Right lobe of liver (tissue), 6 donors: ENCODE data around the gene VPS36. TPM values are rescaled to one million over a fixed set of nuclear protein-coding genes. Genes with fewer than 3 reads are reported as not detected.
A peak's percentile ranks its signal among the peaks of the same experiment; 100 is the strongest.

Experiments
- ATAC-seq, 4 donors: fragments of 200-7000 bp; cut with Tn5 transposase; one replicate each; pipeline ENCODE4 v1.9.1; 2020; ENCODE audit warnings: mild to moderate bottlenecking in 4 of 4, moderate library complexity in 4 of 4
- DNase-seq, 3 donors: peaks; one replicate each; pipeline ENCODE4 v3.0.0-alpha.2; 2020
- H3K27ac ChIP-seq, 3 donors: fragments of 200-600 bp; one replicate each; pipeline ENCODE4 v1.8.0; 2022
- H3K27me3 ChIP-seq, 2 donors: fragments of 200-600 bp; one replicate each; pipeline ENCODE4 v1.8.0; 2022
- H3K36me3 ChIP-seq, 4 donors: fragments of 200-600 bp; sonication (generic) in 1 of 4; one replicate each; pipeline versions ENCODE4 v1.5.1 to v1.8.0; 2017 to 2022; ENCODE audit warnings: control low read depth in 1 of 4
- H3K4me1 ChIP-seq, 4 donors: fragments of 200-600 bp; sonication (generic) in 1 of 4; one replicate each; pipeline versions ENCODE4 v1.5.1 to v1.8.0; 2017 to 2022; ENCODE audit warnings: control low read depth in 1 of 4
- H3K4me3 ChIP-seq, 3 donors: fragments of 200-600 bp; one replicate each; pipeline ENCODE4 v1.8.0; 2022
- H3K9me3 ChIP-seq, 4 donors: fragments of 200-600 bp; sonication (generic) in 1 of 4; one replicate each; pipeline versions ENCODE4 v1.5.1 to v1.8.0; 2017 to 2022; ENCODE audit warnings: control low read depth in 1 of 4
- POLR2A ChIP-seq: fragments of 450-650 bp; IDR thresholded peaks from one replicate; pipeline ENCODE4 v1.6.1; 2017; ENCODE audit warnings: antibody characterized with exemption, mild to moderate bottlenecking
- WGBS: methylation state at CpG from one replicate; pipeline ENCODE4 v1.1.6; 2018; ENCODE audit warnings: low coverage, low lambda C conversion rate; ENCODE audit not compliant: insufficient coverage; ENCODE audit errors: missing lambda C conversion rate; 5-methylcytosine and 5-hydroxymethylcytosine counted together
- intact Hi-C, 2 donors: fragments of 100-400 bp; cut with DNase I; formaldehyde crosslinking; loops; one replicate each; pipeline versions ENCODE4 v1.11.2 to v1.14.1; 2022
- total RNA-seq, 6 experiments: library from RNA; depleted of rRNA in 2 of 6; stranded (reverse); fragments of >200 nt in 2 of 6; fragmentation: NEBNext Ultra II Directional in 3 of 6; extraction: Animal tissue kit (Norgen Biotek cat#: 25700) in 3 of 6; gene quantifications; one replicate each; pipeline versions ENCODE4 v1.1.0 to v1.2.4, GENCODE V29; 2016 to 2023
- TF ChIP-seq, protein P1 (sequence below), 4 donors: fragments of 200-600 bp in 3 of 4; fragments of 450-650 bp in 1 of 4; IDR thresholded peaks; one replicate each; pipeline versions ENCODE4 v1.5.1 to v1.8.0; 2016 to 2022; ENCODE audit warnings: antibody characterized with exemption in 4 of 4, mild to moderate bottlenecking in 2 of 4
- donor health status: DM: no; HTN: yes; CAD: no.
- donor health status: DM: no; HTN: no; CAD: no.
- donor health status: DM: no; HTN: no; CAD: no.
- donor health status: DM: no; HTN: yes; CAD: no.
- donor health status: DM: no; HTN: yes; CAD: no.

VPS36 gene
- total RNA-seq, 6 experiments from 2014 or later, result 14.6 to 25.7 (median 21.5) TPM

DNA sequence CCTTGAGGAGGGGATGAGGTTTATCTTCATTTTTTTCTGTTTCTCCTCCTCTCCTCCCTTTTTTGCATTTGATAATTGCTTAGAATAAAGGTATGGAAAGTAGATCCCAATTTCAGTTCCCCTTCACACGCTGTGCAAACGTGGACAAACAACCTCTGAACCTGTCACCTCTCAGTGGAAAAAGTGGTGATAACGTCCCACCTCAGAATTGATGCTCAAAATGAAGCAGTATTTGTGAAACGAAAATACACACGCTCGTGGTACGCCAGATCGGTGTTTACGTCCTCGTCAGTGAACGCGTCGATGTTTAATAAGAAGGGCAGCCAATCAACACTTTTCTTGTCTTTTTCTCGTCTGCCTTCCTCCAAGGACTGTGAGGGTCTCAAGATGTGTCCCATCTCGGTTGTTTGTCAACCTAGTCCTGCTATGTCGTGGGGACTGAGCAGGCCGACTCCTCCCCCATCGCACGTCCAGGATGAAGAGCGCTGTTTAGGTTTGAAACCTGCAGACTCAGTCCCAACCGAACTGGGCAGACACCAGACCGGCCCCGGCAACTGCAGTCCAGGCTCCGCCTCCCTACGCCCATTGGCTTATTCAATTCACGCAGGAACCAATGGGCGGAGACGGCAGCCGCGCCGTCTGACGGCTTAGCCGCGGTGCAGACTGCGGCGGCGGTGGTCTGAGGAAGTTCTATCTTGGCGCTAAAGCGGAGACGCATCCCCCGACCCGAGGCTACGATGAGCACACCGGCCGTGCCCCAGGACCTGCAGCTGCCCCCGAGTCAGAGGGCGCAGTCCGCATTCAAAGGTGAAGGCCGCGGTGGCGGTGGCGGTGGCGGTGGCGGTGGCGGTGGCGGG, 4.6 kb upstream of the VPS36 start, which contains the start of gene CKAP2:
TSS of gene CKAP2 (plus strand) at position 659 of the 857 bp plus-strand sequence. CDS start at position 738, 79 bp downstream.
- ATAC-seq, result peak; percentile 88 to 93 (median 88)
- Histone ChIP-seq H3K4me1 (peaks cover 0 to 14% (median 3%) of the 10 kb centered on the region in 4 donors), H3K27ac (peak within 1 kb of the TSS; percentile 71 to 84 (median 82)), H3K4me3 (peak within 1 kb of the TSS; percentile 65 to 76 (median 66)), H3K36me3 (no peaks in the 10 kb centered on the region), H3K27me3 (no peaks in the 10 kb centered on the region), H3K9me3 (no peaks in the 10 kb centered on the region)
- peak; percentile 77 for TF ChIP-seq POLR2A
- TF ChIP-seq, protein P1, sequence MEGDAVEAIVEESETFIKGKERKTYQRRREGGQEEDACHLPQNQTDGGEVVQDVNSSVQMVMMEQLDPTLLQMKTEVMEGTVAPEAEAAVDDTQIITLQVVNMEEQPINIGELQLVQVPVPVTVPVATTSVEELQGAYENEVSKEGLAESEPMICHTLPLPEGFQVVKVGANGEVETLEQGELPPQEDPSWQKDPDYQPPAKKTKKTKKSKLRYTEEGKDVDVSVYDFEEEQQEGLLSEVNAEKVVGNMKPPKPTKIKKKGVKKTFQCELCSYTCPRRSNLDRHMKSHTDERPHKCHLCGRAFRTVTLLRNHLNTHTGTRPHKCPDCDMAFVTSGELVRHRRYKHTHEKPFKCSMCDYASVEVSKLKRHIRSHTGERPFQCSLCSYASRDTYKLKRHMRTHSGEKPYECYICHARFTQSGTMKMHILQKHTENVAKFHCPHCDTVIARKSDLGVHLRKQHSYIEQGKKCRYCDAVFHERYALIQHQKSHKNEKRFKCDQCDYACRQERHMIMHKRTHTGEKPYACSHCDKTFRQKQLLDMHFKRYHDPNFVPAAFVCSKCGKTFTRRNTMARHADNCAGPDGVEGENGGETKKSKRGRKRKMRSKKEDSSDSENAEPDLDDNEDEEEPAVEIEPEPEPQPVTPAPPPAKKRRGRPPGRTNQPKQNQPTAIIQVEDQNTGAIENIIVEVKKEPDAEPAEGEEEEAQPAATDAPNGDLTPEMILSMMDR (IDR thresholded peaks at IDR 0.05), result no peak
- intact Hi-C loops, result loop anchor here (5.0 kb wide), 1 partner anchor 113 kb away; no protein-coding TSS in a partner anchor
- 0% methylated on average over 29 of the region's 56 CpGs for WGBS
- DNase-seq, result peak; percentile 95

DNA sequence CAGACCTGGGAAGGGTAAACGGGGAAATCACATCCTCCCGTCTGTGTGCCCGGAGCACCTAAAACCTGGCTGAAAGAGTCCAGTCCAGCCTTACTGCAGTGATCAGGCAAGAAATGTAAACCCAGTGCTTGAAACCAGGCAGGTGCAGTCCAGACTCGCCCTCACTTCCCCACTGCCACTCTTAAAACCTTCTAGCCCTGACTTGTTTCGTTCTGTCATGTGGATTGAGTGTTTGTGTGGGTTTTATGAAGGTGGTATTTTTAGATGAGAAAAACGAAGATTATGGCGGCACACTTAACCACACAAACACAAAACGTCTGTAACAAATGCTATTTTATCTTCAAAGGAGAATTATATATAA, 4.0 kb upstream of the VPS36 start:
- TF ChIP-seq, protein P1 (IDR thresholded peaks at IDR 0.05), result no peak
- TF ChIP-seq POLR2A, result no peak
- peaks cover 0 to 14% (median 3%) of the 10 kb centered on the region in 4 donors for H3K4me1 ChIP-seq
- DNase-seq (no peak), ATAC-seq (no peak)
- H3K36me3 ChIP-seq, result no peaks in the 10 kb centered on the region
- WGBS, result 3% methylated on average over 8 of the region's 8 CpGs
- H3K27ac ChIP-seq, result peak overlapping the region; percentile 71 to 84 (median 82)
- intact Hi-C loops, result loop anchor here (5.0 kb wide), 1 partner anchor 112 kb away; no protein-coding TSS in a partner anchor
- H3K4me3 ChIP-seq, result peak overlapping the region; percentile 65 to 76 (median 66)
- no peaks in the 10 kb centered on the region for H3K27me3 ChIP-seq
- H3K9me3 ChIP-seq, result no peaks in the 10 kb centered on the region

DNA sequence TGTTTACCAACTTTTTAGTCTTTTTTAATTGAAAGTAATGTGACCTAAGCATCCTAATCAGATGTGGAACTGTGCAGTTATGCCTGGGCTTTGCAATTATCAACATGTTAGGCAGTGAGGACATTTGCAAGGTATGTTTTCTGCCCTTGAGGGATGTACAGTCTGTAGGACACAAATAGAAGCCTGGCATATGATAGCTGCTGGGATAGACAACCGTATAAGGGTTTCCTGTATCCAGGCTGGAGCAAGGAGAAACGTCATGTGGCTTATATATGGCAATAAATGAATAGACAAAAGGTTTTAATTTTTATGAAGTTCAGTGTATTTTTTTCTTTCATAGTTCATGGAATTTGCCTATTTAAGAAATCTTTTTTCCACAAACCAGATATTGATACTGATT, 2.0 kb upstream of the VPS36 start:
- Histone ChIP-seq H3K36me3 (no peaks in the 10 kb centered on the region), H3K9me3 (no peaks in the 10 kb centered on the region), H3K27me3 (no peaks in the 10 kb centered on the region), H3K27ac (no peak overlapping the region), H3K4me1 (peaks cover 0 to 21% (median 7%) of the 10 kb centered on the region in 4 donors), H3K4me3 (no peak overlapping the region)
- ATAC-seq (no peak), DNase-seq (no peak)
- 77% methylated on average over 2 of the region's 2 CpGs for WGBS
- no peak for TF ChIP-seq POLR2A
- TF ChIP-seq, protein P1 (IDR thresholded peaks at IDR 0.05), result no peak
- intact Hi-C loops, result loop anchor here (5.0 kb wide), 1 partner anchor 110 kb away; no protein-coding TSS in a partner anchor

DNA sequence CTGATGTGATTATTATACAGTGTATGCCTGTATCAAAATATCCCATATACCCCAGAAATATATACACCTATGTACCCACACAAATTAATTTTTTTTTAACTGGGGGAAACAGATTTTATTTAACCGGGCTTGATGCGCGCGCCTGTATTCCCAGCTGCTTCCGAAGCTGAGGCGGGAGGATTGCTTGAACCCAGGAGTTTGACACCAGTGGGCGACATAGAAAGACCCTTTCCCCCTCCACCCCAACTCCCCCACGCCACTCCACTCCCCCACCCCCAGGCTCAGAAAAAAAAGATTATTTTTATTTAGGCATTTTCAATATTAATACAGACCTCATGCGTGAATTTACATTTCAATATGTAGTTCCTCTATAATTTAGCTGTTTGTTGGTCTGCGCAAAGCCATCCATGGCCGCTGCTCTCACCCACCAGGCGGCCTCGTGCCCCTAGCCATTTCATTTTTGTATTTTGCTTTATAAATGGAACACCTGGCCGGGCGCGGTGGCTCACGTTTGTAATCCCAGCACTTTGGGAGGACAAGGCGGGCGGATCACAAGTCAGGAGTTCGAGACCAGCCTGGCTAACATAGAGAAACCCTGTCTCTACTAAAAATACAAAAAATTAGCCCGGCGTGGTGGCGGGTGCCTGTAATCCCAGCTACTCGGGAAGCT, 836 bp upstream of the VPS36 start:
- Histone ChIP-seq H3K27me3 (no peaks in the 10 kb centered on the region), H3K27ac (no peak overlapping the region), H3K4me3 (no peak overlapping the region), H3K36me3 (no peaks in the 10 kb centered on the region), H3K9me3 (no peaks in the 10 kb centered on the region), H3K4me1 (peaks cover 0 to 15% (median 7%) of the 10 kb centered on the region in 4 donors)
- DNase-seq, result no peak
- TF ChIP-seq, protein P1 (IDR thresholded peaks at IDR 0.05), result no peak
- no peak for TF ChIP-seq POLR2A
- 91% methylated on average over 23 of the region's 24 CpGs for WGBS
- intact Hi-C loops, result loop anchor here (5.0 kb wide), 1 partner anchor 109 kb away; no protein-coding TSS in a partner anchor
- ATAC-seq, result no peak
